DMS53 treated with DMSO at 0.1 percent for 48 hours (cell line): ENCODE results near the gene MAPK1IP1L.
"Not testable (repeated sequence)": the region's sequence is repeated elsewhere in the genome, so short reads cannot be mapped to it uniquely, and the experiment has no call there.

Experiments used
- DNase-seq: peaks from one replicate; lab custom pipeline; 2025; ENCODE audit not compliant: unreplicated experiment; lab: John Stamatoyannopoulos, UW

The MAPK1IP1L gene

GRCh38 chr14:55051423-55052268 lies at the start of gene MAPK1IP1L:
MAPK1IP1L (plus strand) TSS chr14:55051647; CDS start chr14:55061684, 10,037 bp downstream.
- DNase-seq: peak; percentile 91

- no peak for DNase-seq
These were observed 46.4 kb upstream of the MAPK1IP1L start for GRCh38 chr14:55005071-55005470.

- DNase-seq: no peak
These were observed 36.4 kb upstream of the MAPK1IP1L start for GRCh38 chr14:55015006-55015405.

GRCh38 chr14:55019968-55020554 lies 31.4 kb upstream of the MAPK1IP1L start:
- DNase-seq: no peak

GRCh38 chr14:55024365-55024764 lies 27.1 kb upstream of the MAPK1IP1L start:
- not testable (repeated sequence) for DNase-seq

- DNase-seq: no peak
These were observed 25.5 kb upstream of the MAPK1IP1L start for GRCh38 chr14:55025948-55026347.

- no peak for DNase-seq
These were observed 25.0 kb upstream of the MAPK1IP1L start for GRCh38 chr14:55026441-55026792.

- DNase-seq: peak; percentile 84
These were observed 24.5 kb upstream of the MAPK1IP1L start, which contains the start of the genes SOCS4 and WDHD1 for GRCh38 chr14:55026793-55027561. SOCS4 (plus strand) TSS chr14:55027236; CDS start chr14:55043042, 15,806 bp downstream. WDHD1 (minus strand) TSS chr14:55027099; CDS start chr14:55026787, 312 bp downstream.

GRCh38 chr14:55028066-55028465 lies 23.4 kb upstream of the MAPK1IP1L start:
- DNase-seq: no peak

- no peak for DNase-seq
These were observed 23.0 kb upstream of the MAPK1IP1L start for GRCh38 chr14:55028476-55028875.

- DNase-seq: no peak
These were observed 20.3 kb upstream of the MAPK1IP1L start for GRCh38 chr14:55031190-55031589.

- not testable (repeated sequence) for DNase-seq
These were observed 13.5 kb upstream of the MAPK1IP1L start for GRCh38 chr14:55037995-55038394.

GRCh38 chr14:55038708-55039107 lies 12.7 kb upstream of the MAPK1IP1L start:
- DNase-seq: no peak

GRCh38 chr14:55043528-55043927 lies 7.9 kb upstream of the MAPK1IP1L start:
- no peak for DNase-seq

- DNase-seq: no peak
These were observed 6.4 kb upstream of the MAPK1IP1L start for GRCh38 chr14:55045087-55045486.

- no peak for DNase-seq
These were observed 4.0 kb upstream of the MAPK1IP1L start for GRCh38 chr14:55047301-55048053.

- DNase-seq: no peak
These were observed 2.5 kb upstream of the MAPK1IP1L start for GRCh38 chr14:55048900-55049436.

GRCh38 chr14:55051165-55051422 lies 353 bp upstream of the MAPK1IP1L start:
- no peak for DNase-seq

GRCh38 chr14:55052269-55052930 lies 953 bp downstream of the MAPK1IP1L start:
- DNase-seq: peak; percentile 53

GRCh38 chr14:55053018-55053417 lies 1.6 kb downstream of the MAPK1IP1L start:
- DNase-seq: no peak
